GM21528 (cell line): ENCODE measurements around the gene C1orf174.
"Not testable (repeated sequence)": the region's sequence is repeated elsewhere in the genome, so short reads cannot be mapped to it uniquely, and the experiment has no call there.

Source experiments
- ATAC-seq: cut with Tn5 transposase; IDR thresholded peaks from one replicate; pipeline ENCODE4 v1.9.1; 2021; ENCODE audit warnings: mild to moderate bottlenecking, moderate library complexity; ENCODE audit not compliant: unreplicated experiment, low FRiP score

C1orf174 gene

GRCh38 chr1:3926956-3927355 lies 26.9 kb upstream of the C1orf174 start:
- no peak for ATAC-seq

GRCh38 chr1:3925762-3926161 lies 25.7 kb upstream of the C1orf174 start:
- ATAC-seq = no peak

- ATAC-seq = no peak
Observed at GRCh38 chr1:3925256-3925655, 25.2 kb upstream of the C1orf174 start.

GRCh38 chr1:3924825-3925220 lies 24.8 kb upstream of the C1orf174 start:
- no peak for ATAC-seq

- ATAC-seq = no peak
Observed at GRCh38 chr1:3924186-3924824, 24.2 kb upstream of the C1orf174 start.

- no peak for ATAC-seq
Observed at GRCh38 chr1:3923378-3924185, 23.5 kb upstream of the C1orf174 start.

GRCh38 chr1:3922851-3923250 lies 22.8 kb upstream of the C1orf174 start:
- no peak for ATAC-seq

- no peak for ATAC-seq
Observed at GRCh38 chr1:3922201-3922725, 22.2 kb upstream of the C1orf174 start.

- no peak for ATAC-seq
Observed at GRCh38 chr1:3921765-3922164, 21.7 kb upstream of the C1orf174 start.

- no peak for ATAC-seq
Observed at GRCh38 chr1:3919706-3920105, 19.6 kb upstream of the C1orf174 start.

- no peak for ATAC-seq
Observed at GRCh38 chr1:3918966-3919611, 19.0 kb upstream of the C1orf174 start.

- not testable (repeated sequence) for ATAC-seq
Observed at GRCh38 chr1:3918359-3918758, 18.3 kb upstream of the C1orf174 start.

- ATAC-seq = no peak
Observed at GRCh38 chr1:3917761-3918160, 17.7 kb upstream of the C1orf174 start.

GRCh38 chr1:3915551-3916121 lies 15.6 kb upstream of the C1orf174 start:
- no peak for ATAC-seq

- ATAC-seq = no peak
Observed at GRCh38 chr1:3914911-3915310, 14.8 kb upstream of the C1orf174 start.

GRCh38 chr1:3914331-3914851 lies 14.3 kb upstream of the C1orf174 start:
- no peak for ATAC-seq

GRCh38 chr1:3912809-3913685 lies 13.0 kb upstream of the C1orf174 start:
- no peak for ATAC-seq

- ATAC-seq = no peak
Observed at GRCh38 chr1:3911981-3912808, 12.1 kb upstream of the C1orf174 start.
